GM19455 (cell line): ENCODE data around the gene LRRC56.
A peak's percentile ranks its signal among the peaks of the same experiment; 100 is the strongest.
"Not testable (repeated sequence)": the region's sequence is repeated elsewhere in the genome, so short reads cannot be mapped to it uniquely, and the experiment has no call there.

Experiments used
- ATAC-seq: cut with Tn5 transposase; IDR thresholded peaks from one replicate; pipeline ENCODE4 v1.9.1; 2021; ENCODE audit not compliant: unreplicated experiment

Gene LRRC56

DNA sequence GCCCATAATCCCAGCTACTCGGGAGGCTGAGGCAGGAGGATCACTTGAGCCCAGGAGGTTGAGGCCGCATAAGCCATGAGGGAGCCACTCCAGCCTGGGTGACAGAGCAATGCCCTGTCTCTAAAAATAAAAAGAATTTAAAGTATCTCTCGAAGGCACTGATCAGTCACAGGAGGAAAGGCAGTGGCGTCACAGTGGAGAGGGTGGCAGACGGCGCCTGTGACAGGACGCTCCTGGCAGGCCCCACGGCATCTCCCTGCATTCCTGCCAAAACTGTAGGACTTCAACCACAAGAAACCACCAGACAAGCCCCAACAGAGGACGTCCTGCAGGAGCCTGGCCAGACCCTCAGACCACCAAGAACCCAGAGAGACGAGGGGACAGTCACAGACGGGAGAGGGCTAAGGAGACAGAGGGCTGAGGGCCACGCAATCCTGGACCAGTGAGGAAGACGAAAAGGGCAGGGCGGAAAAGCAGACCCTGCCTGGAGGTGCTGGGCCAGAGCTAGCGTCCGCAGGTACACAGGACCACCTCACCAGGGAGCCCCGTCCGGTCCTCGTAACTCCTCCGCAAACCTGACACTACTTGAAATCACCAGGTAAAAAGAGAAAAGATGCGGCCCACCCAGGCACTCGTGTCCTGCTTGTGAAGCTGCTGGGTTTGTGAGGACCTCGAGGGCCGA, 36.2 kb upstream of the LRRC56 start:
- no peak for ATAC-seq

DNA sequence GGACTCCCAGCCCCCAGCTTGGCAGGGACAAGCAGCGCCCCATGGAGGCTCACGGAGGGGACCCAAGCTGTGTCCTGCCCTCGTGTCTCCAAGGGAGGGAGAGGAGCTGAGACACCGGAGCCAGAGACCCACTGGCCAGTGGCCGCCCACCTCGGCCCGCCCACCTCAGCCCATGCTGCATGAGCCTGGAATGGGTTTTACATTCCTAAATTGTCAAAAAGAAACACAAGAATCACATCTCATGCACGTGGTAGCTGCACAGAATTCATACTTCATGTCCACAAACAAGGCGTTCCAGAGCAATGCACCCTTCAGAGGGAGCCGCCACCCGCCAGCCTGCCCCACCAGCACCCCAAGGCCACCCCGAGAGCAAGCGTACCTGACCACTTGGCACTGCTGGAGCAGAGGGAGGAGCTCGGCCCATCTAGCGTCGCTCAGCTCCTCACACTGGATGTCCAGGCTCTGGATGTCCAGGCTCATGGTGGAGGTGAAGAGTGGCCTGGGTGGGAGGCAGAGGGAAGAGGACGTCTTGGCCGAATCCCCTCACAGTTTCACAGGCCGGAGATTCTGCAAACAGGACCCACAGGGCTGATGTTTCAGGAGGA, 35.5 kb upstream of the LRRC56 start:
- ATAC-seq = no peak

DNA sequence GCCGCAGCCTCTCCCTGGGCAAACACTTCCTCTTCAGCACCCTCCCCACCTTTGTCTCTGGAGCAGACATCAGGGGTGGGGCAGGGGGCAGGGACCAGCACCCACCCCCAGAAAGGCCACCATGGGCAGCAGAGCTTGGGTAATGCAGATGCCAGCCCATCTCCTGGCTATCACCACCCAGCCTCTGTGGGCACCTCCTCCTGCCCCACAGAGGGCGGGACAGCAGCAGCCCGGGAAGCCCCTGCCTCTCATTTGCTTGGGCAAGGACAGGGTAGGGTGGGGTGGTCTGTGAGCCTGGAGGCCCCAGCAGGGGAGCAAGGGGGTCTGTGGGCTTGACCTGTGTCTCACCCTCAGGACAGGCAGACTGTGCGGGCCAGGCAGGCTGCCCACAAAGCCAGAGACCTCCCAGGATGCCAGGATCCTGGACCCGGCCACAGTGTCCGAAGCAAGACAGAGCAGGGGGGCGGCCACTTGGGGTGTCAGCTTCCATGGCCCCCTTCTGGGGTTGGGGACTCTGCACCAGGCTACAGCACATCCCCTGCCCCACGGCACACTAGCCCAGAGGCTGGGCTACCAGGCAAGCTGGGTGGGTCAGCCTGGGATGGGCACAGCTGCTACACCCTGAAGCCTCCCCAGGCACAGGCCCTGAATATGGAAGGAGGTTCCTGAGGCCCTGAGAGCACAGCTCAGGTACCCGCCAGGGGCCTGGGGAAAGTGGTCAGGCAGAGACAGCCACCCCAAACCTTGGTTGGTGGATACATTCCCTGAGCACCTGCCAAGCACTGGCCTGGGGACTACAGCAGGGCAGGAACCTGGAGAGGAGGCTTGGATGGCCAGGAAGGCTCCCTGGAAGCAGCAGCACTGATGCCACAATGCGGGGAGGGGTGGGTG, 34.8 kb upstream of the LRRC56 start:
- ATAC-seq = no peak

DNA sequence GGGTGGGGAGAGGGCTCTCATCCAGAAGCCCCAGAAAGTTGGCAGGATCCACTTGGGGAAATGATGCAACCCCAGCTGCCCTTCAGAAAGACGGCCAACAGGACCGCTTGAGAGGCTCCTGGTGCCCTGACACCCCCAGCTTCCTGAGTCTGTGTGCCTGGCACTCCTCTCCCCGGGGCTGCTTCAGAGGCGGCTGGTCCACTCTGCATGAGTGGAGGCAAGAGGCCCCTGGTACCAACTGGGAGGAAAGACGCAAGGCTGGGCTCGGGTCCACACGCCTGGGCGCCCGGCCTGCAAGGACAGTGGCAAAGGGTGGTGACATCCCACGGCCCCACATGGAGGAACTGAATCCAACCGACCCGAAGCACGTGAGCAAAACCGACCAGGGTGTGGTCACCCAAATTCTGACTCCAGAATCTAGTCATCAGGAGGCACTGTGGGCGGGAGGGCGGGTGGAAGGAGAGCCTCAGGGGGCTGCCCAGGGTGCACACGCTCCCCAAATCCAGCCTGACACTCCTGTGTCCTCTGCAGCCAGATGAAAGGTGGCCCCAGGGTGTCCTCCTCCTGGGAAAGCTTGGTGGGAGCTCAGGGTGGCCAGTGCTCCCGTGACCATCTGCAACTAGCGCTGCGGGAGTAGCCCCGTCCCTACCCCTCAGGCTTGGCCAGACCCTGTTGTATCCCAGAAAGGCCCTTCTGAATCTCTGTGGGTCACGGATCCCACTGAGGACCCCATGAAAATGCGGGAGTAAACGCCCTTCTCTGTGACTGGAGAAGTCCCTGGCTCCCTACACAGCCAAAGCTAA, 33.9 kb upstream of the LRRC56 start:
- no peak for ATAC-seq

DNA sequence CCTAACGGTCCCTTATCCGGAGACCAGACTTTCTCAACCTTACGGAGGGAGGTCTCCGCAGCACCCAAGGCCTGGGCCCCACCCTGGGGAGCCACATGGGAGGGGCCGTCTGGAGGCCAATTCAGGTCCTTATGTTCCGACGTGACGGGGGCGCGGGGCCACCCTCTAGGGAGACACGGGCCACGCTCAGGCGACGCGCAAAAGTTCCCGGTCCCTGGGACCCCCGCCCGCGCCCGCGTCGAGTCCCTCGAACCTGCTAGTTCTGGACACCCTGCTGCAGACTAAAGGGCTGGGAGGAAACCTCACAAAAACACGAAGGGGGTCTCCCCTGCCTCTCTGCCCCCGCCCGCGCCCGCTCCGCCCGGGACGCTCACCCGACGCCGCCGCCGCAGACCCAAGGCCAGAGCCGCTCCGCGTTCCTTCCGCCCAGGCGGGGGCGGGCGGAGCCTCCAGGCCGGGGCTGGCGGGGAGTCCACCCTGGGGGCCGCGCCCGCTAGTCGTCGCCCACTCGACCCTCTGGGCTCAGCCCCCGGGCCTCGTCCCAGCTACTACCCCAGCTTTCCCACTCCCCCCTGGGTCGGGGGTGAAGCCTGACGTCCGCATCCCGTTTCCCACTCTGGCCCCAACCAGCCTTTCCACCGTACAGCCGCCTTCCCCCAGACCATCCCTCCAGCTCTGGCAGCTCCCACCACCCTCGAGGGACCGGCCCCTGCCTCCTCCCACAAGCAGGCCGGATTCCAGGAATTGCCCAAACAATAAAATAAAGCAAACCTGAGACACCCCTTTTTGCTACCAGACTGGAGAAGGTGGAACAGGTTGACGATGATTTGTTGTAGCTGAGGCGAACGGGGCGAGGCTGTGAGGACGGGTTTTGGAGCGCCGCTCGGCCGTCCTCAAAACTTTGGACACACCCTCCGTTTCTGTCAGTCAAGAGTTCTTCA, 33.0 kb upstream of the LRRC56 start:
- ATAC-seq = no peak

DNA sequence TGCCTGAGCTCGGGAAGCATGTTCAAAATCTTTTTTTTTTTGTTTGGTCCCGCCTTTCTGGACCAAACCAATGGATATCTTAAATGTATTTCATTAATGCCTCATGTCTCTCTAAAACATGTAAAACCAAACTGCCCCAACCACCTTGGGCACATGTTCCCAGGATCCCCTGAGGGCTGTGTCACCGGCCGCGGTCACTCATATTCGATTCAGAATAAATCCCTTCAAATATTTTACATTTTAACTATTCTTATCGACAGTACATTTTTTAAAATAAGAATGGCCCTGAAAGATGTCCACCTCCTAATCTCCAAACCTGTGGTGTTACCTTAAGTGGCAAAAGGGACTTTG, 32.4 kb upstream of the LRRC56 start:
- ATAC-seq = no peak

DNA sequence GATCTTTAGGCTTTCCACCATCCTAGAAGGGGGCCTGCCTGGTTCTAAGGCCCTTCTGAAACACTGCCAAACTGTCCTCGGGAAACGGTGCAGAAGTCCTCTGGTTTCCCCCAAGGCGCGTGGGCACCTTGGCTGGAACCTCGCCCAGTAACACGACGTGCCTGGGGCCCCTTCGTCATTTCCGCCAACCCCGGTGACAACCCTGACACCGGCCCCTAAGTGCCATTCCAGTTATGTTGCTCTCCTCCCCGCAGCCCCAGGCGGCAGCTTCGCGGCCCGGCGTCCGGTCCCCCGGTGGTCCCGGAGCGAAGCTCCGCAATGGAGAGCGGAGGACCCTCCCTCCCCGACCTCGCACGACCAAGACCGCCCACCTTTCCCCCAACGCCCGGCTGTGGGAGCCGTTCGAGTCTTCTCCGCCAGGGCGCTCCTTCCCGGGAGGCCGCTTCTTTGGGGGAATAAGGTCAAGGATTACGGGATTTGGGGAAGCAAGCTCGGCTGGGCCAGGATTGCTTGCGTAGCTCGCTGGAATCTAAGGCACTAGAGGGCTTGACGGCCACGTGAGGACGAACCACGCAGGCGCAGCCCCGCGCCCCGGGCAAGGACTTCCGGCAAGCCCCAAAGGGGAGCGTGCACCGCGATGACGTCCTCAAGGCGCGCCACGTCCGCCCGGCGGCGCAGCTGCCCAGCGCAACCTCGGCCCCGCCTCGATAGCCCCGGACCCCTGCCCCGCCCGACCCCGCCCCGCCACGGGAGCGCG, 30.9 kb upstream of the LRRC56 start:
- ATAC-seq = peak; percentile 69

DNA sequence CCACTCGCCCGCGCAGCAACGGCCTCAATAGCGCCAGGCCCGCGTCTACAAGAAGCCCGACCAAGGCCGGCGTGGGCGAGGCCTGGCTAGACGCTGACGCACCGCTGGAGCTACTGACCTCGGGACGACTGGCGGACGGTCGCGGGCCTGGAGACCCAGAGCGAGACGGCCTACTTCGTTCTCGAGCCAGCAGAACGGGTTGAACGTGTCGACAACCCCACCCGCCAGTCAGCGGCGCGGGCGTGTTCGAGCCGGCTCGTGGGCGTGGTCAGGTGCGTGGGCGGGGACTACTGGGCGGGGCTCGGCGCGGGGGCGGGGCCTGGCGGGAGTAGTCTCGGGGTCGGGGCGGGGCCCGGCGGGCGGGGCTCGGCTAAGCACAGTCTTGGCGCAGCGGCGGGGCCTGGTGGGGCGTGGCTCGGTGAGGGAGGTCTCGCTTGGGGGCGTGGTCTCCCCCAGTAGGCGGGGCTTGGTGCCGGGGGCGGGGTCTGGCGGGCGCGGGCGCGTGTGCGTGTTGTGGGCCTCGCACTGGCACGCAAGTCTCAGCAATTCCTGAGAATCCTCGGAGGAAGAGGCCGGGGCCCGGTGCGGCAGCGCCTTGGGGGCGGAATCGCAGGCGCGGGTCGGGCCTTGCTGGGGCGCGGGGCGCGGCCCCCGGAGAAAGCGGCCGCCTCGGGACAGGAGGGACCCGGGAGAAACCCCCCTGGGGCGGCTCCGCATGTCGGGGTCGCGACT, 30.2 kb upstream of the LRRC56 start, which contains the start of gene RNH1:
Gene RNH1 (minus strand): TSS at position 248 of the 732 bp plus-strand sequence. CDS start 5,080 bp downstream, outside the sequence.
- ATAC-seq = peak; percentile 41

DNA sequence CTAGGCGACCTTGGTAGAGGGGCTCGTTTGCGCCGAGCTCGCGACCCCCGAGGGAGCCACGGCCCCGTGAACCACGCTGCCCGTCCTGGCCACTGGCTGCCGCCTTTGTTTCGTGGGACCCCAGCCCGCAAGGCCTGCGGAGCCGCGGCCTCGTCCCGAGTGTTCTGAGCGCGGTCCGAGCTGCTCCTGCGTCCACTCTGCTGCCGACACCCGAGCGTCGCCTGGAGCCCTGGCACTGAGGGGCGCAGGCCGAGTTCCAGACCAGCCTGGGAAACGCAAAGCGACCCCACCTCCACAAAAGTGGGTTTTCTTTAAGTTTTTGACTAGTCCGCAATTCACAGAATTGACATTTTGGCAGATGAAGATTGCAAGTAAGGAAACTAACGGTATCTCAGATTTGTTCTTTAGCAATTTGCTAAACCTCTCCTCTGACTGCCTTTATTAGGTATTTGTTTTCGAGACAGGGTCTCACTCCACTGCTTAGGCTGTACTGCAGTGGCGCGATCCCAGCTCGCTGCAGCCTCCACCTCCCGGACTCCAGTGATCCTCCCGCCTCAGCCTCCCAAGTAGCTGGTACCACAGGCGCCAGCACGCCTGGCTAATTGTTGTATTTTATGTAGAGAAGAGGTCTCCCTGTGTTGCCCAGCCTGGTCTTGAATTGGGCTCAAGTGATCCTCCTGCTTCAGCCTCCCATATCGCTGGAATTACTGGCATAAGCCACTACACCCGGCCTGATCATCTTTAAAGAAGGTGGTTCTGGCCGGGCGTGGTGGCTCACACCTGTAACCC, 29.4 kb upstream of the LRRC56 start:
- ATAC-seq = no peak

DNA sequence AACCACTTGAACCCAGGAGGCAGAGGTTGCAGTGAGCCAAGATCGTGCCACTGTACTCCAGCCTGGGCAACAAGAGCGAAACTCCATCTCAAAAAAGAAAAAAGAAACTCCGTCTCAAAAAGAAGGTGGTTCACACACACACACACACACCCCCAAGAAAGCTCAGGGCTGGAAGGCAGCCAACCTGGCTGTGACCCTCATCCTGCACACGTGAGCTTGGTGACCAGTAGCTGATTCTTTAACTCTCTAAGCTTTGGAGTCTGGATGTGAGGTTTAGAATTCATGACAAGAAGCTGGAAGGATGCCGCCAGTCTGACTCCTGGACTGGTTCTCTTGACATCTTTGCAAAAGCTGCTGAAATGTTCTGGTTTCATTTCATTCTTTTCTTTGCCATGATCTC, 28.4 kb upstream of the LRRC56 start:
- no peak for ATAC-seq

DNA sequence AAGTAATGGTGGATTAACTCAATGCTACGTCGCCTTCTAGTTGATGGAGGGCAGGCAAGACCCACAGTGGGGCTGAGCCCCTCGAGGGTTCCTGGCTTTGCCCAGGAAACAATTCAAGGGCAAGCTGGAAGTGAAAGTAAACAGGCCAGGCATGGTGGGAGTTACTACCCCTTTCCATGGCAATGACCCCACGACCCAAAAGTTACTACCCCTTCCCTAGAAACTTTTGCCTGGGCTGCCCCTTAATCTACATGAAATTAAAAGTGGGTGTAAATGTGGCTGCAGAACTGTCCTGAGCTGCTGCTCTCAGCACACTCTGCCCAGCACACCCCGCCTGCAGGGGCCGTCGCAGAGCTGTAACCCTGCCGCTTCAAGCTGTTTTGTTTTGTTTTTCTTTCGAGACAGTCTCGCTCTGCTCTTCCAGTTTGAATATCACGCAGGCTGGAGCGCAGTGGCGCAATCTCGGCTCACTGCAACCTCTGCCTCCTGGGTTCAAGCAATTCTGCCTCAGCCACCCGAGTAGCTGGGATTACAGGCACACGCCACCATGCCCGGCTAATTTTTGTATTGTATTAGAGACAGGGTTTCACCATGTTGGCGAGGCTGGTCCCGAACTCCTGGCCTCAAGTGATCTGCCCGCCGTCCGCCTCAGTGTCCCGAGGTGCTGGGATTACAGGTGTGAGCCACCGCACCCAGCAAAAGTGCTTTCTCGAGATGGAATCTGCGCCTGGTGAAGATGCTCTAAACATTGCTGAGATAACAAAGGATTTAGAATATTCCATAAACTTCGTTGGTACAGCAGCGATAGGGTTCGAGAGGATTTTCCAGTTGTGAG, 24.3 kb upstream of the LRRC56 start:
- no peak for ATAC-seq

DNA sequence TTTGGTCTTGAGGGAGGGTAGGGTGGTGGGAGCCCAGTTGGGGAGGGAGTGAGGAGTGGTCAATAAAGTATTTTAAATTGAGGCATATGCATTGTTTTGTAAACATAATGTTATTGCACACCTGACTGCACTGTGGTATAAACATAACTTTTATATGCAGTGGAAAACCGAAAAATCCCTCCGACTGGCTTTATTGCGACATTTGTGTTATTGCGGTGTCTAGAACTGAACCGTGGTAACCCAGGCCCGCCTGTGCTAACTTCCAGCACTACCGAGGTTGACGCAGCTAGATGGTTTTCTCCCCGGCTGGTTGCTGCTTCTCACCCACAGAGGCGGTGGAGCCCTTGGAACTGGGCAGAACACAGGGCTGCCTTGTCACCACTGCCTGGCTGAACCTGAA, 22.7 kb upstream of the LRRC56 start:
- ATAC-seq = no peak

DNA sequence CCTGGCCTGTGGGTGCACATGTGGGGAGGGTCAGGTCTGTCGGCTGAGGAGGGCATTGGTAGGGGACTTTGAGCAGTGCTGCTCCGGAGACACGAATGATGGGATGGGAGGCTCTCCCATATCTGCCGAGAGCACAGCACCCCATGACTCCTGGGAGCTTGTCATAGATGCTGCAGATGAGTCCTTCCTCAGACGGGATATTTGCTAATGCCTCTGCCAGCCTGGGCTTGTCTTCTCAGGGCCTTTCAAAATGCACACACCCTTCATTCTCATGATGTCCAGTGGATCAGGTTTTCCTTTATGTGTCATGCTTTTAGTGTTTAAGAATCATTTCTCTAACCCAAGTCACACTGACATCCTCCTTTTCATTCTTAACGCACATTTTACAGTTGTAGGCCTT, 22.2 kb upstream of the LRRC56 start:
- no peak for ATAC-seq

DNA sequence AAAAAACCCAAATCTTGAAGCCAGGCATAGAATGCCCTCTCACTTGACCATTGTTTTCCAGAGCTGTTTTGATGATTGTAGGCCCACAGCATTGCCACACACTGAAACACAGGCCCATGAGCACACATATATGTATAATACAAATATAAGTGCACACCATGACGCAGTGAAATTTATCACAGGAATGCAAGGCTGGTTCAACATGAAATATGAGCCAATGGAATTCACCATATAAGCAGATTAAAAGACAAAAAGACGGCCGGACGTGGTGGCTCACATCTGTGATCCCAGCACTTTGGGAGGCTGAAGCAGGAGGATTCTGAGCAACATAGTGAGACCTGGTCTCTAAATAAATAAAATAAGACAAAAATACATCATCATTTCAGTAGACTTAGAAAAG, 20.9 kb upstream of the LRRC56 start:
- no peak for ATAC-seq

DNA sequence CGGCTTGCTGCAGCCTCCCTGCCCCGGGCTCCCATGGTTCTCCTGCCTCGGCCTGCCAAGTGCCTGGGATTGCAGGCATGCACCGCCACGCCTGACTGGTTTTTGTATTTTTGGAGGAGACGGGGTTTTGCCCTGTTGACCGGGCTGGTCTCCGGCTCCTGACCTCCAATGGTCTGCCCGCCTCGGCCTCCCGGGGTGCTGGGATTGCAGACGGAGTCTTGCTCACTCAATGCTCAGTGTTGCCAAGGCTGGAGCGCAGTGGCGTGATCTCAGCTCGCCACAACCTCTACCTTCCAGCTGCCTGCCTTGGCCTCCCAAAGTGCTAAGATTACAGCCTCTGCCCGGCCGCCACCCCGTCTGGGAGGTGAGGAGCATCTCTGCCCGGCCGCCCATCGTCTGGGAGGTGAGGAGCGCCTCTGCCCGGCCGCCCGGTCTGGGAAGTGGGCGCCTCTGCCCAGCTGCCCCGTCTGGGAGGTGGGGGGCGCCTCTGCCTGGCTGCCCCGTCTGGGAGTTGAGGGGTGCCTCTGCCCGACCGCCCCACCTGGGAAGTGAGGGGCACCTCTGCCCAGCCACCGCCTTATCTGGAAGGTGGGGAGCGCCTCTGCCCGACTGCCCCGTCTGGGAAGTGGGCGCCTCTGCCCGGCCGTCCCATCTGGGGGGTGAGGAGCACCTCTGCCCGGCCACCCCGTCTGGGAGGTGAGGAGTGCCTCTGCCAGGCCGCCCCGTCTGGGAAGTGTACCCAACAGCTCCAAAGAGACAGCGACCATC, 20.2 kb upstream of the LRRC56 start:
- not testable (repeated sequence) for ATAC-seq
